Measurements from ENCODE around the gene DGKZ.
"Not testable (repeated sequence)": the region's sequence is repeated elsewhere in the genome, so short reads cannot be mapped to it uniquely, and the experiment has no call there.

The DGKZ gene

GRCh38 chr11:46346886-46347636 is at the start of gene DGKZ:
Gene DGKZ (plus strand): TSS chr11:46347463. CDS start chr11:46347660, 197 bp downstream.
- in situ Hi-C loops (cut with MboI; ENCODE audit: low sequenced_read_pairs) = no loop called here

- in situ Hi-C loops (cut with MboI; ENCODE audit: low sequenced_read_pairs) = no loop called here
These were observed 48.4 kb upstream of the DGKZ start for GRCh38 chr11:46298699-46299433.

- in situ Hi-C loops (cut with MboI; ENCODE audit: low sequenced_read_pairs) = no loop called here
These were observed 47.8 kb upstream of the DGKZ start for GRCh38 chr11:46299451-46299961.

- in situ Hi-C loops (cut with MboI; ENCODE audit: low sequenced_read_pairs) = no loop called here
These were observed 47.0 kb upstream of the DGKZ start for GRCh38 chr11:46300270-46300669.

- in situ Hi-C loops (cut with MboI; ENCODE audit: low sequenced_read_pairs) = no loop called here
These were observed 44.4 kb upstream of the DGKZ start for GRCh38 chr11:46302866-46303265.

- in situ Hi-C loops (cut with MboI; ENCODE audit: low sequenced_read_pairs) = not testable (repeated sequence)
These were observed 43.2 kb upstream of the DGKZ start for GRCh38 chr11:46304036-46304435.

- in situ Hi-C loops (cut with MboI; ENCODE audit: low sequenced_read_pairs) = no loop called here
These were observed 42.6 kb upstream of the DGKZ start for GRCh38 chr11:46304605-46305179.

- in situ Hi-C loops (cut with MboI; ENCODE audit: low sequenced_read_pairs) = no loop called here
These were observed 42.0 kb upstream of the DGKZ start for GRCh38 chr11:46305295-46305694.

GRCh38 chr11:46306296-46306853 is 40.9 kb upstream of the DGKZ start:
- in situ Hi-C loops (cut with MboI; ENCODE audit: low sequenced_read_pairs) = no loop called here

GRCh38 chr11:46307369-46307768 is 39.9 kb upstream of the DGKZ start:
- in situ Hi-C loops (cut with MboI; ENCODE audit: low sequenced_read_pairs) = no loop called here

GRCh38 chr11:46307785-46308341 is 39.4 kb upstream of the DGKZ start:
- in situ Hi-C loops (cut with MboI; ENCODE audit: low sequenced_read_pairs) = no loop called here

- in situ Hi-C loops (cut with MboI; ENCODE audit: low sequenced_read_pairs) = no loop called here
These were observed 38.4 kb upstream of the DGKZ start for GRCh38 chr11:46308631-46309419.

GRCh38 chr11:46309814-46310259 is 37.4 kb upstream of the DGKZ start:
- in situ Hi-C loops (cut with MboI; ENCODE audit: low sequenced_read_pairs) = no loop called here

- in situ Hi-C loops (cut with MboI; ENCODE audit: low sequenced_read_pairs) = no loop called here
These were observed 32.1 kb upstream of the DGKZ start for GRCh38 chr11:46315033-46315738.

GRCh38 chr11:46315783-46316563 is 31.3 kb upstream of the DGKZ start:
- in situ Hi-C loops (cut with MboI; ENCODE audit: low sequenced_read_pairs) = no loop called here

- in situ Hi-C loops (cut with MboI; ENCODE audit: low sequenced_read_pairs) = no loop called here
These were observed 28.2 kb upstream of the DGKZ start for GRCh38 chr11:46319074-46319453.

GRCh38 chr11:46321757-46322156 is 25.5 kb upstream of the DGKZ start:
- in situ Hi-C loops (cut with MboI; ENCODE audit: low sequenced_read_pairs) = no loop called here

GRCh38 chr11:46322759-46323158 is 24.5 kb upstream of the DGKZ start:
- in situ Hi-C loops (cut with MboI; ENCODE audit: low sequenced_read_pairs) = no loop called here
